ENCODE measurements around the gene ARFGAP3.

The ARFGAP3 gene

GRCh38 chr22:42862045-42862734, 5.1 kb upstream of the ARFGAP3 start:
- DNase-seq (ENCODE audit: low spot score) = no peak

- DNase-seq (ENCODE audit: low spot score) = no peak
These were observed 3.9 kb upstream of the ARFGAP3 start for GRCh38 chr22:42860968-42861367.

GRCh38 chr22:42857845-42858481, 890 bp upstream of the ARFGAP3 start:
- no peak for DNase-seq (ENCODE audit: low spot score)

GRCh38 chr22:42856179-42856864, 751 bp downstream of the ARFGAP3 start:
- peak; percentile 49 for DNase-seq (ENCODE audit: low spot score)

- no peak for DNase-seq (ENCODE audit: low spot score)
These were observed 1.4 kb downstream of the ARFGAP3 start for GRCh38 chr22:42855721-42856120.

- no peak for DNase-seq (ENCODE audit: low spot score)
These were observed 1.9 kb downstream of the ARFGAP3 start for GRCh38 chr22:42855211-42855610.

- DNase-seq (ENCODE audit: low spot score) = no peak
These were observed 8.0 kb downstream of the ARFGAP3 start for GRCh38 chr22:42848941-42849550.

GRCh38 chr22:42847110-42847509, 10.0 kb downstream of the ARFGAP3 start:
- DNase-seq (ENCODE audit: low spot score) = no peak

- DNase-seq (ENCODE audit: low spot score) = no peak
These were observed 12.3 kb downstream of the ARFGAP3 start for GRCh38 chr22:42844756-42845155.

- DNase-seq (ENCODE audit: low spot score) = no peak
These were observed 14.3 kb downstream of the ARFGAP3 start for GRCh38 chr22:42842658-42843370.

- DNase-seq (ENCODE audit: low spot score) = no peak
These were observed 15.6 kb downstream of the ARFGAP3 start for GRCh38 chr22:42841444-42841843.

- no peak for DNase-seq (ENCODE audit: low spot score)
These were observed 19.5 kb downstream of the ARFGAP3 start for GRCh38 chr22:42837556-42837955.

GRCh38 chr22:42836026-42836425, 21.0 kb downstream of the ARFGAP3 start:
- DNase-seq (ENCODE audit: low spot score) = no peak

GRCh38 chr22:42834177-42834949, 22.7 kb downstream of the ARFGAP3 start:
- no peak for DNase-seq (ENCODE audit: low spot score)

GRCh38 chr22:42833104-42833503, 24.0 kb downstream of the ARFGAP3 start:
- no peak for DNase-seq (ENCODE audit: low spot score)

- DNase-seq (ENCODE audit: low spot score) = no peak
These were observed 25.4 kb downstream of the ARFGAP3 start for GRCh38 chr22:42831712-42832111.

GRCh38 chr22:42830161-42830560, 26.9 kb downstream of the ARFGAP3 start:
- DNase-seq (ENCODE audit: low spot score) = no peak

GRCh38 chr22:42829302-42829701, 27.8 kb downstream of the ARFGAP3 start:
- DNase-seq (ENCODE audit: low spot score) = no peak

- DNase-seq (ENCODE audit: low spot score) = no peak
These were observed 31.3 kb downstream of the ARFGAP3 start for GRCh38 chr22:42825796-42826195.

- DNase-seq (ENCODE audit: low spot score) = no peak
These were observed 35.7 kb downstream of the ARFGAP3 start for GRCh38 chr22:42821386-42821785.

GRCh38 chr22:42820045-42820763, 36.9 kb downstream of the ARFGAP3 start:
- peak; percentile 48 for DNase-seq (ENCODE audit: low spot score)

Data from Ammon's horn (tissue), 1 donor.